Epithelial cell of esophagus (primary cell): Measurements from ENCODE around the gene TIGD3.

Experiments
- DNase-seq: peaks from one replicate; pipeline ENCODE4 v3.0.0; 2010; ENCODE audit warnings: low read depth
- H3K4me3 ChIP-seq: 2 replicates; pipeline ENCODE4 v1.5.1; 2011; ENCODE audit warnings: mild to moderate bottlenecking, low read length, control low read depth
- CTCF ChIP-seq: IDR thresholded peaks from 2 replicates; pipeline ENCODE4 v1.5.1; 2011; ENCODE audit warnings: low read depth, mild to moderate bottlenecking, low read length, control low read depth, inconsistent platforms; ENCODE audit not compliant: insufficient read depth; ENCODE audit errors: missing control alignments

The TIGD3 gene

GRCh38 chr11:65317025-65317786 is 37.3 kb upstream of the TIGD3 start:
- peak overlapping the region; percentile 7 for H3K4me3 ChIP-seq
- no peak for TF ChIP-seq CTCF
- DNase-seq = peak; percentile 86

GRCh38 chr11:65320386-65321075 is 34.0 kb upstream of the TIGD3 start:
- no peak overlapping the region for H3K4me3 ChIP-seq
- DNase-seq = no peak
- no peak for TF ChIP-seq CTCF

GRCh38 chr11:65321076-65321475 is 33.5 kb upstream of the TIGD3 start:
- no peak for DNase-seq
- H3K4me3 ChIP-seq = no peak overlapping the region
- no peak for TF ChIP-seq CTCF

- TF ChIP-seq CTCF = no peak
- DNase-seq = no peak
- no peak overlapping the region for H3K4me3 ChIP-seq
These were observed 32.6 kb upstream of the TIGD3 start for GRCh38 chr11:65321828-65322485.

- TF ChIP-seq CTCF = no peak
- DNase-seq = no peak
- H3K4me3 ChIP-seq = no peak overlapping the region
These were observed 30.7 kb upstream of the TIGD3 start for GRCh38 chr11:65323813-65324212.

GRCh38 chr11:65325435-65325834 is 29.1 kb upstream of the TIGD3 start:
- no peak for DNase-seq
- H3K4me3 ChIP-seq = no peak overlapping the region
- TF ChIP-seq CTCF = no peak
